HG02588 (cell line): ENCODE measurements around the gene EMP3.
"Not testable (repeated sequence)": the region's sequence is repeated elsewhere in the genome, so short reads cannot be mapped to it uniquely, and the experiment has no call there.

Source experiments
- ATAC-seq: cut with Tn5 transposase; IDR thresholded peaks from one replicate; pipeline ENCODE4 v1.9.1; 2021; ENCODE audit warnings: mild to moderate bottlenecking, moderate library complexity; ENCODE audit not compliant: unreplicated experiment

EMP3 gene

GRCh38 chr19:48317708-48317960 is 7.7 kb upstream of the EMP3 start:
- ATAC-seq = not testable (repeated sequence)

GRCh38 chr19:48318286-48318987 is 6.9 kb upstream of the EMP3 start:
- ATAC-seq = no peak

- no peak for ATAC-seq
These were observed 5.5 kb upstream of the EMP3 start for GRCh38 chr19:48319647-48320541.

GRCh38 chr19:48321372-48321621 is 4.1 kb upstream of the EMP3 start:
- ATAC-seq = peak; percentile 49

GRCh38 chr19:48321622-48322591 is 3.4 kb upstream of the EMP3 start:
- peak; percentile 62 for ATAC-seq

- ATAC-seq = no peak
These were observed 4.0 kb downstream of the EMP3 start for GRCh38 chr19:48329167-48329891.

GRCh38 chr19:48330012-48330681 is 4.8 kb downstream of the EMP3 start:
- ATAC-seq = peak; percentile 33

DNA sequence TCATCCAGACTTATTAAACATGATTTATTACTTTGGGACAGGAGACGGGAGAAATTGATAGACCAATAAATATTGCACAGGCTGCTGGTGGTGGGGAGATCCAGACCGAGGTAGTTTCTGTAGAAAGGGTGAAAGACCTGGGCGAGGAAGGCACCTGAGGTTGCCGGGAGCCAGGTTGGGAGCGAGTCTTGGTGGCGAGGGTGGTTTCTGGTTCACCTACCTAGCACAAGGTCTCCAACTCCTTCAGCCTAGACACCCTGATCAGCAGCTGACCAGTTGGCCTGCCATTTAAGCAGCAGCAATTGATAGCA is 7.0 kb downstream of the EMP3 start:
- ATAC-seq = no peak

GRCh38 chr19:48332662-48333466 is 7.5 kb downstream of the EMP3 start:
- ATAC-seq = peak; percentile 52

DNA sequence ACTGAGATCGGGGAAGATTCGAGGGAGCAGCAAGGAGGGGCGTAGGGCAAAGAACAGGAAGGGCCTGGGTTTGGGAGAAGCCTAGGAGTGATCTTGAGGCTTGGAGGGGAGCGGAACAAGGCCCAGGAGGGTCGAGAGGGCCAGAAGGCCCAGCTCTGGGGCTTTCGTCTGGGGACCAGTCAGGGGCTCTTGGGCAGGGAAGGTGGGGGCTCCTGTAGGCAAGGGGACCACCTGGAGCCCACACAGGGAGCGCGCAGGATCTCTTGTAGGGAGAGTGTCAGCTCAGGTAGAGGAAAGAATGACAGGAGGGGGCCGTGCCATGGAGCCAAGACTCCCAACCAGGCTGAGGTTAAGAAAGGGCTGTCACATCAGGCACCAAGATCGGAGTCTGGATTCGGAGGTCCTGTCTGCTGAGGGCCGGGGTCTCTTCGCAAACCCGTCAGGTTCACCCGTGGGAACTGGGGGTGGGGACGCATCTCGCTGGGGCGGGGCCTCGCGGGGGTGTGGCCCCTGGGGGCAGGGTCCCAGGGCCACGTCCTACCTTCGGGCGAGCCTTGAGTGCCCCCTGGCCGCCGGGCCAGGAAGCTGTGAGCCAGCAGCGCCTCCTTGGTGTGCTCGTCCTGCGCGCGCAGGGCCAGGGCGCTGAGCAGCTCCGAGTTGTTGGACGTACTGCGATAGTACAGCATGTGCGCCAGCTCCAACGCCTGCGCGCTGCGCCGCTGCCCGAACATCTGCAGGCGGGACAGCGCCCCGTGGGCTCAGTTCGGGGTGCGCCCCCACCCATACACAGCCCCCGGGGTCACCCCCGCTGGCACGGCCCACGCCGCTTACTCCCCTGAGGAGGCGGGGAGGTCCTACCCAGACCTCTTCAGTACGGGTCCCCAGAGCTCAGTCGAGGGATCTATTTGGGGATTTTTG is 8.4 kb downstream of the EMP3 start:
- ATAC-seq = peak; percentile 46

GRCh38 chr19:48338253-48338755 is 13.0 kb downstream of the EMP3 start:
- ATAC-seq = no peak

- ATAC-seq = no peak
These were observed 13.6 kb downstream of the EMP3 start for GRCh38 chr19:48338802-48339503.

- no peak for ATAC-seq
These were observed 15.6 kb downstream of the EMP3 start for GRCh38 chr19:48340995-48341394.

DNA sequence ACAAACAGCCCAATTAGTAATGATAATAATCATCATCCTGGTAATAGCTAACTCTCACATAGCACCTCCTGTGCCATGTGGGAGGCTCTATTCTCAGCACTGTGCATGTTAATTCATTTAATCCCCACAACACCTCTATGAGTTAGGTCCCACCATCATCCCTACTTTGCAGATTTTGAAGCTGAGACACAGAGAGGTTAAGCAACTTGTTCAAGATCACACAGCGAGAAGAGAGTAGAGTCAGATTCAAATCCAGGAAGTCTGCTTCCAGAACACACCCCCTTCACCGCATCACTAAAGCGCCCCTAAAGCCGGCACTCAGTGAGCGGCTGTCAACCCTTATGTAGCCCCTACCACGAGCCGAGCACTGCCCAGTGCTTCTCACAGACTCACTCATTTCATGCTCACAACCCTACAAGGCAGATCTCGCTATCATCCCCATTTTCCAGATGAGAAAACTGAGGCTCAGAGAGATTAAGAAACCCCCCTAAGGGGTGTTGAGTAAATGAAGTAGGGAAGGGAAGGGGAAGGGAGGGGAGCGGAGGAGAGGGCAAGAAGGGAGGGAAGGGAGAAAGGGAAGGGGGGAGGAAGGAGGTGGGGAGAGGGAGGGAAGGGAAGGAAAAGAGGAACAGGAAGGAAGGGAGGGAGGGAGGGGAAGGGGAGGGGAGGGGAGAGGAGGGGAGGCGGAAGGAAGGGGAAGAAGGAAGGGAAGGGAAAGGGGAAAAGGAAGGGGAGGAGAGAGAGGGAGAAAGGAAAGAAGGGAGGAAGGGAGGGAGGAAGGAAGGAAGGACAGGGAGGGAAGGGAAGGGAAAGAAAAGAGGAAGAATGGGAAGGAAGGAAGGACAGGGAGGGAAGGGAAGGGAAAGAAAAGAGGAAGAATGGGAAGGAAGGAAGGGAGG is 16.4 kb downstream of the EMP3 start:
- ATAC-seq = no peak

DNA sequence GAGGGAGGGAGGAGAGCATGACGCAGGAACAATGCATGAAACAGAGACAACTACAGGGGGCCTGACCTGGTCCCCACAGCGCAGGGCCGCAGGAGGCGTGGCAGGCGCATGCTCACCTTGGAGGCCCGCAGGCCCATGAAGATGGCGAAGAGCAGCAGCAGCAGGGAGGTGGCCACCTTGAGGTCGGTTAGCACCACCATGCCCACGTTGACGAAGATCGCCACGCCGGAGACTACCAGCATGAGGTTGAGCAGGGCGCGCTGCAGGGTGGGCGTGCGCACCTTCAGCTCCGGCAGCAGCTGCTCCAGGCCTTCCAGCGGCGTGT is 17.0 kb downstream of the EMP3 start:
- ATAC-seq = no peak

DNA sequence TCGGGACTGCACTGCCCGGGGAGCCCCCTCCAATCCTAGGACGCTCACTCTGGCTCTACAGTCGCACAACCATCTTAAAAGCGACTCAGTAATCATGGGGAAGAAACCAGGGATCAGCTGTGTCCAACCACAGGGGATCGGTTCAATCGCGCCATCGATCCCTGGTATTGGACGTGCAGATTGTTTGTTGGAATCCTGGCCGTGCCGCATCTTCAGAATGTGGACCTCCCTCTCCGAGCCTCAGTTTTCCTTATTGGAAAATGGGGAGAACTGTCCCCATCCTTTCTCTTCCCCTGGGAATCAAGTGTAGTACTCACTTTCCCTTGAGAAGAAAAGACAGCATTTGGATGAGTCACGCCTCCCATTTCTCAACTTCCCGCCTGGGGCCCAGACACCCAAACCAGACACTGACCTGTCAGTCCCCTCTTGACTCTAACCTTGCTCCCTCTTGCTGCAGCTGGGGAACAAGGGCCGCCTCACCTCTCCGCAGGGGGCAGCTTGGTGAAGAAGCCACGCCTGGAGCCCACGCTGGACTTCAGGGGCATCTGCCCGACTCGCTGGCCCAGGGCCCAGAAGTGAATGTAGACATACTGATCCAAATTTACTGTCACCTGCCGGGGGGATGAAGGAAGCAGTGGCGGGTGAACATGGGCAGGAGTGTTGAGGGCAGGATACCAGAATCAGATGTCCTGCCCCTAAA is 17.6 kb downstream of the EMP3 start:
- no peak for ATAC-seq
